GM12878 (cell line): ENCODE data around the gene FOXP4.

Experiments used
- EED ChIP-seq: sonication (generic); IDR thresholded peaks from 2 replicates; pipeline ENCODE4 v1.6.1; 2016; ENCODE audit warnings: antibody characterized with exemption, low read depth
- EGR1 ChIP-seq, 2 experiments: IDR thresholded peaks; 1 replicate in 1 of 2; 2 replicates in 1 of 2; pipeline ENCODE4 v1.6.1; 2011 to 2012; ENCODE audit warnings: low read depth in 2 of 2, low read length in 2 of 2, borderline replicate concordance in 1 of 2, mild to moderate bottlenecking in 1 of 2, moderate library complexity in 1 of 2
- ETV6 ChIP-seq, 2 experiments: fragments of 450-650 bp in 1 of 2; IDR thresholded peaks in 1 of 2; conservative IDR thresholded peaks in 1 of 2; 2 replicates each; pipeline ENCODE4 v1.6.1; 2014; ENCODE audit warnings: antibody characterized with exemption in 1 of 2, borderline replicate concordance in 1 of 2, low read depth in 1 of 2, mild to moderate bottlenecking in 1 of 2, moderate library complexity in 1 of 2
- FOS ChIP-seq: IDR thresholded peaks from 3 replicates; pipeline ENCODE4 v1.6.1; 2011; ENCODE audit warnings: borderline replicate concordance; ENCODE audit not compliant: insufficient read length; ENCODE audit errors: extremely low read depth
- HCFC1 ChIP-seq: fragments of 150-350 bp; IDR thresholded peaks from 2 replicates; pipeline ENCODE4 v1.6.1; 2014; ENCODE audit warnings: low read length
- NFIC ChIP-seq: IDR thresholded peaks from 2 replicates; pipeline ENCODE4 v1.6.1; 2012; ENCODE audit warnings: low read depth, mild to moderate bottlenecking, inconsistent platforms, low read length, moderate library complexity
- POLR2A ChIP-seq: IDR thresholded peaks from 2 replicates; pipeline ENCODE4 v1.6.1; 2011; ENCODE audit warnings: low read depth, mild to moderate bottlenecking, low read length
- RAD21 ChIP-seq: IDR thresholded peaks from 2 replicates; pipeline ENCODE4 v1.6.1; 2011; ENCODE audit warnings: mild to moderate bottlenecking, low read depth, low read length, moderate library complexity; ENCODE audit not compliant: insufficient read depth
- SIX5 ChIP-seq: IDR thresholded peaks from 2 replicates; pipeline ENCODE4 v1.6.1; 2011; ENCODE audit warnings: mild to moderate bottlenecking, low read depth, low read length, moderate library complexity; ENCODE audit not compliant: severe bottlenecking
- TBL1XR1 ChIP-seq: IDR thresholded peaks from 2 replicates; pipeline ENCODE4 v1.6.1; 2012; ENCODE audit warnings: low read depth, low read length, improper control_type of control experiment
- ZNF274 ChIP-seq: IDR thresholded peaks from one replicate; pipeline ENCODE4 v1.8.0; 2011; ENCODE audit not compliant: insufficient read length, insufficient read depth
- TF ChIP-seq, protein P1 (sequence below), 3 experiments: IDR thresholded peaks in 2 of 3; conservative IDR thresholded peaks in 1 of 3; 2 replicates each; pipeline ENCODE4 v1.5.1; 2011; ENCODE audit warnings: low read depth in 3 of 3, low read length in 3 of 3, mild to moderate bottlenecking in 3 of 3, control low read depth in 2 of 3, moderate library complexity in 2 of 3, inconsistent platforms in 1 of 3, mixed read lengths in 1 of 3; ENCODE audit not compliant: control insufficient read depth in 2 of 3, insufficient read depth in 1 of 3; ENCODE audit errors: extremely low read depth in 1 of 3
- TF ChIP-seq, protein P2 (sequence below): fragments of 450-650 bp; formaldehyde crosslinking; IDR thresholded peaks from 2 replicates; pipeline ENCODE4 v1.4.0; 2022; ENCODE audit warnings: mild to moderate bottlenecking, moderate library complexity
- TF ChIP-seq, protein P3 (sequence below): fragments of 450-650 bp; IDR thresholded peaks from 2 replicates; pipeline ENCODE4 v1.6.1; 2016; ENCODE audit warnings: mild to moderate bottlenecking

DNA sequence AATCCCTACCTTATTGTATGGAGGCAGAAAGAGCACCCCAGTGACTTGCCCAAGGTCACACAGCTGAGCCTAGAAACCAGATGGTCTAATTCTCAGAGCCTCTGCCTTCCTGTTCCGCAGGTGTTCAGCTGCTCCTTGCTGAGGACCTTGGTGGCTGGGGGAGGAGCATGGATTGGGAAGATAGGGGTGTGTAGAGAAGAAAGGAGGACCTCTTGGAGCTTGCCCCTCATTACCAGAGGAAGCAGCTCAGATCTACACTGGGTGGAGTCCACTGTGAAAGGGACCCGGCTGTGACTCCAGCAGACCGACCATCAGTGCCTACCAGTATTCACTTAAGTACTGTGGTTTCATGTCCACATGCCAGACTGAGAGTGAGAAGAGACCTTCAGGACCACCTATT, 15.2 kb downstream of the FOXP4 start:
- TF ChIP-seq POLR2A (no peak), HCFC1 (no peak), ZNF274 (no peak), NFIC (no peak), TBL1XR1 (no peak), RAD21 (no peak), FOS (no peak), EED (no peak), ETV6 (conservative IDR thresholded peaks at IDR 0.05 in 1 of 2, IDR thresholded peaks at IDR 0.05 in 1 of 2; ENCODE audit: borderline replicate concordance in 1 of 2, low read depth in 1 of 2) (no peak), SIX5 (no peak), EGR1 (IDR thresholded peaks at IDR 0.05; ENCODE audit: borderline replicate concordance in 1 of 2, low read depth in 2 of 2, low read length in 2 of 2) (no peak)
- TF ChIP-seq, protein P1, sequence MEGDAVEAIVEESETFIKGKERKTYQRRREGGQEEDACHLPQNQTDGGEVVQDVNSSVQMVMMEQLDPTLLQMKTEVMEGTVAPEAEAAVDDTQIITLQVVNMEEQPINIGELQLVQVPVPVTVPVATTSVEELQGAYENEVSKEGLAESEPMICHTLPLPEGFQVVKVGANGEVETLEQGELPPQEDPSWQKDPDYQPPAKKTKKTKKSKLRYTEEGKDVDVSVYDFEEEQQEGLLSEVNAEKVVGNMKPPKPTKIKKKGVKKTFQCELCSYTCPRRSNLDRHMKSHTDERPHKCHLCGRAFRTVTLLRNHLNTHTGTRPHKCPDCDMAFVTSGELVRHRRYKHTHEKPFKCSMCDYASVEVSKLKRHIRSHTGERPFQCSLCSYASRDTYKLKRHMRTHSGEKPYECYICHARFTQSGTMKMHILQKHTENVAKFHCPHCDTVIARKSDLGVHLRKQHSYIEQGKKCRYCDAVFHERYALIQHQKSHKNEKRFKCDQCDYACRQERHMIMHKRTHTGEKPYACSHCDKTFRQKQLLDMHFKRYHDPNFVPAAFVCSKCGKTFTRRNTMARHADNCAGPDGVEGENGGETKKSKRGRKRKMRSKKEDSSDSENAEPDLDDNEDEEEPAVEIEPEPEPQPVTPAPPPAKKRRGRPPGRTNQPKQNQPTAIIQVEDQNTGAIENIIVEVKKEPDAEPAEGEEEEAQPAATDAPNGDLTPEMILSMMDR (IDR thresholded peaks at IDR 0.05 in 2 of 3, conservative IDR thresholded peaks at IDR 0.05 in 1 of 3; ENCODE audit: control insufficient read depth in 2 of 3, extremely low read depth in 1 of 3, insufficient read depth in 1 of 3, low read depth in 3 of 3, low read length in 3 of 3) = no peak
- TF ChIP-seq, protein P2, sequence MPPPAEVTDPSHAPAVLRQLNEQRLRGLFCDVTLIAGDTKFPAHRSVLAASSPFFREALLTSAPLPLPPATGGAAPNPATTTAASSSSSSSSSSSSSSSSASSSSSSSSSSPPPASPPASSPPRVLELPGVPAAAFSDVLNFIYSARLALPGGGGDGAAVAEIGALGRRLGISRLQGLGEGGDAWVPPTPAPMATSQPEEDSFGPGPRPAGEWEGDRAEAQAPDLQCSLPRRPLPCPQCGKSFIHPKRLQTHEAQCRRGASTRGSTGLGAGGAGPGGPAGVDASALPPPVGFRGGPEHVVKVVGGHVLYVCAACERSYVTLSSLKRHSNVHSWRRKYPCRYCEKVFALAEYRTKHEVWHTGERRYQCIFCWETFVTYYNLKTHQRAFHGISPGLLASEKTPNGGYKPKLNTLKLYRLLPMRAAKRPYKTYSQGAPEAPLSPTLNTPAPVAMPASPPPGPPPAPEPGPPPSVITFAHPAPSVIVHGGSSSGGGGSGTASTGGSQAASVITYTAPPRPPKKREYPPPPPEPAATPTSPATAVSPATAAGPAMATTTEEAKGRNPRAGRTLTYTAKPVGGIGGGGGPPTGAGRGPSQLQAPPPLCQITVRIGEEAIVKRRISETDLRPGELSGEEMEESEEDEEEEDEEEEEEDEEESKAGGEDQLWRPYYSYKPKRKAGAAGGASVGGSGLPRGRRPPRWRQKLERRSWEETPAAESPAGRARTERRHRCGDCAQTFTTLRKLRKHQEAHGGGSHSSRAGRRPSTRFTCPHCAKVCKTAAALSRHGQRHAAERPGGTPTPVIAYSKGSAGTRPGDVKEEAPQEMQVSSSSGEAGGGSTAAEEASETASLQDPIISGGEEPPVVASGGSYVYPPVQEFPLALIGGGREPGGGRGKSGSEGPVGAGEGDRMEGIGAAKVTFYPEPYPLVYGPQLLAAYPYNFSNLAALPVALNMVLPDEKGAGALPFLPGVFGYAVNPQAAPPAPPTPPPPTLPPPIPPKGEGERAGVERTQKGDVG = no peak
- TF ChIP-seq, protein P3, sequence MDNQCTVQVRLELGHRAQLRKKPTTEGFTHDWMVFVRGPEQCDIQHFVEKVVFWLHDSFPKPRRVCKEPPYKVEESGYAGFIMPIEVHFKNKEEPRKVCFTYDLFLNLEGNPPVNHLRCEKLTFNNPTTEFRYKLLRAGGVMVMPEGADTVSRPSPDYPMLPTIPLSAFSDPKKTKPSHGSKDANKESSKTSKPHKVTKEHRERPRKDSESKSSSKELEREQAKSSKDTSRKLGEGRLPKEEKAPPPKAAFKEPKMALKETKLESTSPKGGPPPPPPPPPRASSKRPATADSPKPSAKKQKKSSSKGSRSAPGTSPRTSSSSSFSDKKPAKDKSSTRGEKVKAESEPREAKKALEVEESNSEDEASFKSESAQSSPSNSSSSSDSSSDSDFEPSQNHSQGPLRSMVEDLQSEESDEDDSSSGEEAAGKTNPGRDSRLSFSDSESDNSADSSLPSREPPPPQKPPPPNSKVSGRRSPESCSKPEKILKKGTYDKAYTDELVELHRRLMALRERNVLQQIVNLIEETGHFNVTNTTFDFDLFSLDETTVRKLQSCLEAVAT = no peak
